HG03097 (cell line): Measurements from ENCODE around the gene ALKBH5.
A peak's percentile ranks its signal among the peaks of the same experiment; 100 is the strongest.

Source experiments
- ATAC-seq: cut with Tn5 transposase; IDR thresholded peaks from one replicate; pipeline ENCODE4 v1.9.1; 2021; ENCODE audit not compliant: unreplicated experiment, low FRiP score

ALKBH5 gene

DNA sequence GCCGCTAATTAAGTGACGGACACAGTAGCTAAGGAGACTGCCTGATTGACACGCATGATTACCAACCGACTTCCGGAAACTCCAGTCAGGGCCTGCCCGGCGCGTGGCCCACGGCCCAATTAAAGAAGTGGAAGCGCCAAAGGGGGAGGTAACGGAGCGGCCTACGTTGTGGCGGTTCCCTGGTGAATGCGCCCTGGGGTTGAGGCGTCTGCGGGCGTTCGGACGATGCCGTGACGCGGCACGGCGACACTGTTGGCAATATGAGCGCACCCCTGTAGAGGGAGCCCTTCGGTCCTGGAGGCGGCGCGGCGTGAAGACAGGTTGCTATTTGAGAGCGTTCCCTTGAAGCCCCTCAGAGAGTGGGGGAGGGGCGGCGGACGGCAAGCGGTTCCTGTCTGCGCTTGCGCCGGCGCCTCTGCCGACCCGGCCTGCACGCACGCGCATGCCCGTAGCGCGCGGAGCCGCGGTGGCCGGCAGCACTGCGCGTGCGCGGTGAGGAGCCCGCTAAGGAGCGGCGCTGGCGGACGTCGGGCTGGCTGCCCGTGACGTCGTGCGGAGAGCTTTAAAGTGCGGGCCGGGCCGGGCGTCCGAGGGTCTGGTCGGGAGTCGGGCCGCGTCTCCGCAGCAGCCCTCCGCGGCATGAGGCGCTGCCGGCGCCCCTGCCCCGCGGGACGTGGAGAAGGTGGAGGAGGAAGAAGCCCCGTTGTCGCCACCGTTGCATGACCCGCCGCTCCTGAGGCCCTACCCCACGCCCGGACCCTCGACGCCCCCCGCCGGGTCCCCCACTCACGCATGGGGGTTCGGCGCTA lies at the start of gene ALKBH5:
Gene ALKBH5 (plus strand): TSS at position 495 of the 809 bp plus-strand sequence. CDS start 416 bp downstream, outside the sequence.
- ATAC-seq: peak; percentile 80

DNA sequence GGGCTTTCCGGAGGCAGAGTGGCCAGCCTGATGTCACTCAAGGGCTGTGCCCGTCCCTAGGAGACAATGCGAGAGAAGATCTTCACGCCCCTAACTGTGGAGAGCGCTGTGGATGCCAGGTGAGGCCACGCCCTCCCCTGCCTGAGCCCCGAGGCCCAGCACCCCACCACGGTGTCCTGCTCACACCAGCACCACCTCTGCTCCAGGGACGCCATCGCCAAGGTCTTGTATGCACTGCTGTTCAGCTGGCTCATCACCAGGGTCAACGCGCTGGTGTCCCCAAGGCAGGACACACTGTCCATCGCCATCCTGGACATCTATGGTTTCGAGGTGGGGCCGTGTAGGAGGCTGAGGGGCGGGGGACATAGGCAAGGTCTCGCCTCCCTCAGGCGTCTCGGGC lies 47.3 kb upstream of the ALKBH5 start:
- ATAC-seq: no peak

DNA sequence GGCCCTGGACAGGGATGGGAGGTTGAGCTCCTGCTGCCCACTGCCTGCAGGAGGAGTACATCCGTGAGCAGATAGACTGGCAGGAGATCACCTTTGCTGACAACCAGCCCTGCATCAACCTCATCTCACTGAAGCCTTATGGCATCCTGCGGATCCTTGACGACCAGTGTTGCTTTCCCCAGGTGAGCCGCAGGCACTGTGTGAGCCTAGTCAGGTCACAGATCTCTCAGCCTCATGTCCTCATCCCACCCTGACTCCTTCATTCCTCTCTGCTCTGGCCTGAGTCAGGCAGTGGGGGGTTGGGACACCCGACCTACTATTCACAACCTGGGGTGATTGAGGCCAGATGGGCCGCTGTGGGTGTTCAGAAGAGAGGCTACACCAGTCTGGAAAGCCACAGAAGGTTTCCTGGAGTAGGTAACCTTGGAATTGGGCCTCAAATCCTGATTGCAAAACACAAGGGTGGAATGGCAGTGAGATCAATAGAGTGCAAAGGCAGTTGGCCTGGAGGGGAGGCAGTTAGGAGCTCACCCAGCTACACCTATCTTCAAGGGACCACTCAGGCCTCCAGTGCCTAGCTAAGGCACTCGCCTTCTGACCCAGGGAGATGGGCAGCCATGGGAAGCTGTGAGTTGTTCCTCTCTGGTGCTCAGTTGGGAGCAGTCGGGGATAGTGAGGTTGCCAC lies 45.4 kb upstream of the ALKBH5 start:
- ATAC-seq: no peak

GRCh38 chr17:18139092-18139491 lies 44.5 kb upstream of the ALKBH5 start:
- ATAC-seq: no peak

DNA sequence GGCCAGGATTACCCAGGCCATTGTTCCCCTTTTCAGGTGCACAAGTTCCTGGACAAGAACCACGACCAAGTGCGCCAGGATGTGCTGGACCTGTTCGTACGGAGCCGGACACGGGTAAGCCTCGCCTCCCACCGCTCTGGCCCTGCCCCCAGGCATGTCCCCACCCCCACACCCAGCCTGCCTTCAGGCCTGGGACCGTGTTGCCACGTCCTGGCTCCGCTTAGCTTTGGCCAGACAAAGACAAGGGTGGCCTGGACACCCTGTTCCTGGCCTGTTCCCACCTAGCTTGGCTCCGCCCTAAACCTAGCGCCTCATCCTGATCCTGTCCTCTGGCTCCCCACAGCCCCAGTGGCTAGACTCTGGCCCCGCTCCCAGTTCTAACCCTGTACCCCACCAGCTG lies 44.1 kb upstream of the ALKBH5 start:
- no peak for ATAC-seq

GRCh38 chr17:18139949-18140348 lies 43.7 kb upstream of the ALKBH5 start:
- no peak for ATAC-seq

GRCh38 chr17:18140648-18141047 lies 43.0 kb upstream of the ALKBH5 start:
- no peak for ATAC-seq

DNA sequence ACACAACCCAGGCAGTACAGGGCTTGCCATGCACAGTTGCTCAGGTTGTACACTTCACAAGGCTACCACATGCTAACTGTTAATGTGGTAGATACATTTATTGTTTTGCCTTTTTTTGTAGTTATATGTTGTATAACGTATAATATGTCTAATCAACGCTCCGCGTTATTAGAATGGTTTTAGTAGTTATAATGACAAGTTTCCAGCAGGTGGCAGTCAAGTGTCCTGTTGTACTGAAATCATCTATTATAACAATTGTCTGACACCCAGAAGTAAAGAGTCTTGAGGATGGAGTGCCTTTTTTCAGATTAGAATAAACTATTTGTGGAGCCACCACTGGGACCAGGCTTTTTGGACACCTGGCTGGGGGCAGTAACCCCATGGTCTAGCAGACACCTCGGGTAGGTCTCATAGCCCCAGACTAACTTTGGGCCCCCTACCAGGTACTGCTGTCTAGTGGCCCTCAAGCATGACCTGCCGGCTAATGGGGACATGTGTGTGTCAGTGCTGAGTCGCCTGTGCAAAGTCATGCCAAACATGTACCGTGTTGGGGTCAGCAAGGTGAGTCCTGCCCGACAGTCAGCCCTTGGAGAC lies 42.3 kb upstream of the ALKBH5 start:
- ATAC-seq: no peak

DNA sequence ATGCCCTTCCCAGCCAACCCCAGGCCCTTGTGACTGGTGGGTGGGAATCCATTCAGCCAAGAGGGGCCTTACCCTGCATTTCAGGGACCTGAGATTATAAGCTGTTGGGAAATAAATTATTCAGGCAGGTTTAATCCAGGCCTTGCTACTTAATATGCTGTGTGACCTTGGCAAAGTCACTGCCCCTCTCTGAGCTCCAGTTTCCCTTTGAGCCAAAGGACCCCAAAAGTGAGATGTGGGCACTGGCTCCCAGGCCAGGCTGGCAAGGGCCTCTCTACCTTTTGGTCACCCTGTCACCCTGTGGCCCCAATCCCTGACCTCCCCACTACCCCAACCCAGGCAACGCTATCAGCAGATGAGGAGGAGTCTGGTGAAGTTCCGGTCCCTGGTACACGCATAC lies 41.2 kb upstream of the ALKBH5 start:
- no peak for ATAC-seq

- no peak for ATAC-seq
Observed at GRCh38 chr17:18143044-18143936, 40.3 kb upstream of the ALKBH5 start.

GRCh38 chr17:18144261-18144660 lies 39.4 kb upstream of the ALKBH5 start:
- ATAC-seq: no peak

DNA sequence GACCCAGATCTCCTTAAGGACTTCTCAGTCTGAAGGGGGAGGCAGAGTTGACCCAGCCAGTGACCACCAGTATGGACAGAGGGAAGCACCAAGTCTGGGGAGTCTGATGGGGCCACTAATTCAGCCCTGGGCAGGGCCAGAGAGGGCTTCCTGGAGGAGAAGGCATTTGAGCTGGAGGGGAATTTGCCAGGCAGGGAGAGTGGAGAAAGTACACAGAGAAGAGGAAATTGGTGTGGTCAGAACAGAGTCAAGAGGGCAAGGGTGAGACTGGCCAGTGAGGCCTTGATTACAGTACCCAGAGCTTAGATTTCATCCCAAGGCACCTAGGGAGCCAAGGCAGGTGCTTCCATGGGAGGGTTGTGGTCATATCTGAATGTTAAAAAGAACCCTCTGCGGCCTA lies 38.8 kb upstream of the ALKBH5 start:
- no peak for ATAC-seq

DNA sequence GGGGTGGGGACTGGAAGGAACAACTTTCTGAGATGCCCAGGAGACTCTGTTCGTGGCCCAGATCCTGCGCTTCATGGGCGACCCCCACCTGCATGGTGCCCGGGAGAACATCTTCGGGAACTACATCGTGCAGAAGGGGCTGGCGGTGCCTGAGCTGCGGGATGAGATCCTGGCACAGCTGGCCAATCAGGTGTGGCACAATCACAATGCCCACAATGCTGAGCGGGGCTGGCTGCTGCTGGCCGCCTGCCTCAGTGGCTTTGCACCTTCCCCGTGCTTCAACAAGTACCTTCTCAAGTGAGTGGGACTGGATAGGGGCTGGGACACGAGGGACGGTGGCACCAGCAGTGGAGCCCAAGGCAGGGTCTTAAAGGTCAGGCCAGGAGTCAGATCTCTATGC lies 37.8 kb upstream of the ALKBH5 start:
- no peak for ATAC-seq

- no peak for ATAC-seq
Observed at GRCh38 chr17:18146259-18146658, 37.4 kb upstream of the ALKBH5 start.

GRCh38 chr17:18146980-18147379 lies 36.6 kb upstream of the ALKBH5 start:
- no peak for ATAC-seq

DNA sequence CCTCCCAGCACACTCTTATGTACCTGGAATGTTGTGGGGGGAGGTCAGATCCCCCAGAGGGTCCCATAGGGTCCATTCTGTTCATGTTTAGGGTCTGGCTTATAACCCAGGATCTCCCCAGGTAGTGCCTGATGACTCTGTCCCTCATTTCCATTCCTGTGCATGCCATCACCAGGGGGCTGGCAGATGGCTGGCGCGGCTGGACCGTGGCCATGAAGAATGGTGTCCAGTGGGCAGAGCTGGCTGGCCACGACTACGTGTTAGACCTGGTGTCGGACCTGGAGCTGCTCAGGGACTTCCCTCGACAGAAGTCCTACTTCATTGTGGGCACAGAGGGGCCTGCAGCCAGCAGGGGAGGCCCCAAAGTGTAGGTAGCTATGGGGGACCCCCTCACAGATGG lies 35.0 kb upstream of the ALKBH5 start:
- ATAC-seq: no peak

GRCh38 chr17:18151290-18151689 lies 32.3 kb upstream of the ALKBH5 start:
- ATAC-seq: no peak

- no peak for ATAC-seq
Observed at GRCh38 chr17:18155179-18155578, 28.4 kb upstream of the ALKBH5 start.

GRCh38 chr17:18156171-18156975 lies 27.3 kb upstream of the ALKBH5 start:
- ATAC-seq: no peak

GRCh38 chr17:18156976-18157280 lies 26.7 kb upstream of the ALKBH5 start:
- no peak for ATAC-seq
